ENCODE results near the gene TPI1.

The TPI1 gene

GRCh38 chr12:6828781-6829535, 38.4 kb upstream of the TPI1 start:
- DNase-seq (ENCODE audit: low spot score): peak; percentile 44

- DNase-seq (ENCODE audit: low spot score): no peak
Measured at GRCh38 chr12:6829536-6830220, 37.7 kb upstream of the TPI1 start.

- no peak for DNase-seq (ENCODE audit: low spot score)
Measured at GRCh38 chr12:6830286-6830890, 36.9 kb upstream of the TPI1 start.

GRCh38 chr12:6830999-6831398, 36.3 kb upstream of the TPI1 start:
- DNase-seq (ENCODE audit: low spot score): no peak

- DNase-seq (ENCODE audit: low spot score): no peak
Measured at GRCh38 chr12:6831450-6831995, 35.8 kb upstream of the TPI1 start.

- no peak for DNase-seq (ENCODE audit: low spot score)
Measured at GRCh38 chr12:6832125-6832524, 35.2 kb upstream of the TPI1 start.

GRCh38 chr12:6833189-6833890, 34.0 kb upstream of the TPI1 start:
- DNase-seq (ENCODE audit: low spot score): no peak

- no peak for DNase-seq (ENCODE audit: low spot score)
Measured at GRCh38 chr12:6834254-6834653, 33.1 kb upstream of the TPI1 start.

GRCh38 chr12:6834873-6835272, 32.5 kb upstream of the TPI1 start:
- DNase-seq (ENCODE audit: low spot score): no peak

- DNase-seq (ENCODE audit: low spot score): no peak
Measured at GRCh38 chr12:6836851-6837250, 30.5 kb upstream of the TPI1 start.

- DNase-seq (ENCODE audit: low spot score): no peak
Measured at GRCh38 chr12:6837370-6838060, 29.8 kb upstream of the TPI1 start.

GRCh38 chr12:6838854-6839253, 28.5 kb upstream of the TPI1 start:
- no peak for DNase-seq (ENCODE audit: low spot score)

GRCh38 chr12:6839482-6840201, 27.7 kb upstream of the TPI1 start:
- DNase-seq (ENCODE audit: low spot score): no peak

- DNase-seq (ENCODE audit: low spot score): no peak
Measured at GRCh38 chr12:6840330-6840729, 27.0 kb upstream of the TPI1 start.

GRCh38 chr12:6840761-6841515, 26.4 kb upstream of the TPI1 start, which contains the start of gene GNB3:
TSS of gene GNB3 (plus strand) at chr12:6840925. CDS start at chr12:6841288, 363 bp downstream.
- no peak for DNase-seq (ENCODE audit: low spot score)

- DNase-seq (ENCODE audit: low spot score): no peak
Measured at GRCh38 chr12:6842075-6842474, 25.3 kb upstream of the TPI1 start.

GRCh38 chr12:6843118-6843902, 24.0 kb upstream of the TPI1 start:
- no peak for DNase-seq (ENCODE audit: low spot score)

- DNase-seq (ENCODE audit: low spot score): no peak
Measured at GRCh38 chr12:6845395-6845794, 21.9 kb upstream of the TPI1 start.

- no peak for DNase-seq (ENCODE audit: low spot score)
Measured at GRCh38 chr12:6846316-6846869, 20.9 kb upstream of the TPI1 start.

All from Ammon's horn (tissue), 1 donor.